ENCODE data around the gene TMEM72. TPM values are rescaled to one million over a fixed set of nuclear protein-coding genes. Genes with fewer than 3 reads are reported as not detected.

Gene TMEM72
- polyA plus RNA-seq, 3 donors, result not detected

- 100% methylated on average over 5 of the region's 6 CpGs for WGBS (ENCODE audit: insufficient coverage)
- peaks cover under 1 to 4% of the 10 kb centered on the region in 2 donors for H3K4me1 ChIP-seq (ENCODE audit: control insufficient read depth in 1 of 2, insufficient read depth in 2 of 2, low read length in 2 of 2)
- TF ChIP-seq CTCF (IDR thresholded peaks at IDR 0.05), result no peak
- no peak overlapping the region for H3K4me3 ChIP-seq (replicated peaks in 1 of 3; ENCODE audit: low read depth in 2 of 3, low read length in 3 of 3)
- H3K9me3 ChIP-seq (replicated peaks in 1 of 2; ENCODE audit: control insufficient read depth in 1 of 2, insufficient read depth in 1 of 2, low read length in 2 of 2), result no peaks in the 10 kb centered on the region
- H3K27ac Mint-ChIP-seq, result no peak overlapping the region
- peaks cover 0 to 2% (median 0%) of the 10 kb centered on the region in 7 donors for H3K9me3 Mint-ChIP-seq
- no peaks in the 10 kb centered on the region for H4K20me1 ChIP-seq (ENCODE audit: insufficient read depth, low read length)
- H3K79me2 ChIP-seq (ENCODE audit: insufficient read depth, low read length), result no peaks in the 10 kb centered on the region
- H3K4me2 ChIP-seq (replicated peaks; ENCODE audit: extremely low read depth, low read length, poor library complexity, severe bottlenecking), result no peak overlapping the region
- no peak overlapping the region for H3K4me3 Mint-ChIP-seq
- intact Hi-C loops (cut with micrococcal nuclease), result no loop called here
- no peak overlapping the region for H2AFZ ChIP-seq (ENCODE audit: insufficient read depth, low read depth, low read length, poor library complexity, severe bottlenecking)
- H3K27ac ChIP-seq (ENCODE audit: low read depth in 1 of 2, low read length in 2 of 2), result no peak overlapping the region
- H3K27me3 Mint-ChIP-seq (ENCODE audit: low read depth in 3 of 3), result peaks cover 24 to 30% (median 26%) of the 10 kb centered on the region in 3 donors
- peaks cover 0 to 11% of the 10 kb centered on the region in 2 donors for H3K27me3 ChIP-seq (ENCODE audit: control insufficient read depth in 2 of 2, insufficient read depth in 2 of 2, low read length in 2 of 2)
- H3K9ac ChIP-seq (ENCODE audit: insufficient read depth, low read length, poor library complexity, severe bottlenecking), result no peak overlapping the region
- H3K4me1 Mint-ChIP-seq, result peaks cover 6% of the 10 kb centered on the region
- no peaks in the 10 kb centered on the region for H3K36me3 ChIP-seq (replicated peaks in 1 of 2; ENCODE audit: control insufficient read depth in 1 of 2, insufficient read depth in 2 of 2, low read length in 2 of 2)
- H3K36me3 Mint-ChIP-seq, result no peaks in the 10 kb centered on the region
- no peak for DNase-seq
Measured at GRCh38 chr10:44870031-44870430, 41.1 kb upstream of the TMEM72 start.

- no peak for DNase-seq
- H3K9me3 ChIP-seq (replicated peaks in 1 of 2; ENCODE audit: control insufficient read depth in 1 of 2, insufficient read depth in 1 of 2, low read length in 2 of 2), result no peaks in the 10 kb centered on the region
- H3K4me3 Mint-ChIP-seq, result no peak overlapping the region
- no peaks in the 10 kb centered on the region for H3K36me3 ChIP-seq (replicated peaks in 1 of 2; ENCODE audit: control insufficient read depth in 1 of 2, insufficient read depth in 2 of 2, low read length in 2 of 2)
- H3K27me3 Mint-ChIP-seq (ENCODE audit: low read depth in 3 of 3), result peaks cover 9 to 12% (median 11%) of the 10 kb centered on the region in 3 donors
- H3K4me3 ChIP-seq (replicated peaks in 1 of 3; ENCODE audit: low read depth in 2 of 3, low read length in 3 of 3), result no peak overlapping the region
- no peak overlapping the region for H3K27ac ChIP-seq (ENCODE audit: low read depth in 1 of 2, low read length in 2 of 2)
- no peak overlapping the region for H3K27ac Mint-ChIP-seq
- intact Hi-C loops (cut with micrococcal nuclease), result no loop called here
- no peak overlapping the region for H3K4me2 ChIP-seq (replicated peaks; ENCODE audit: extremely low read depth, low read length, poor library complexity, severe bottlenecking)
- 96% methylated on average over 3 of the region's 6 CpGs for WGBS (ENCODE audit: insufficient coverage)
- H3K9ac ChIP-seq (ENCODE audit: insufficient read depth, low read length, poor library complexity, severe bottlenecking), result no peak overlapping the region
- no peaks in the 10 kb centered on the region for H3K36me3 Mint-ChIP-seq
- TF ChIP-seq CTCF (IDR thresholded peaks at IDR 0.05), result no peak
- peaks cover 4% of the 10 kb centered on the region for H3K4me1 Mint-ChIP-seq
- no peaks in the 10 kb centered on the region for H4K20me1 ChIP-seq (ENCODE audit: insufficient read depth, low read length)
- H3K4me1 ChIP-seq (ENCODE audit: control insufficient read depth in 1 of 2, insufficient read depth in 2 of 2, low read length in 2 of 2), result no peaks in the 10 kb centered on the region
- peaks cover 0 to 2% (median 0%) of the 10 kb centered on the region in 7 donors for H3K9me3 Mint-ChIP-seq
- no peak overlapping the region for H2AFZ ChIP-seq (ENCODE audit: insufficient read depth, low read depth, low read length, poor library complexity, severe bottlenecking)
- H3K79me2 ChIP-seq (ENCODE audit: insufficient read depth, low read length), result no peaks in the 10 kb centered on the region
- H3K27me3 ChIP-seq (ENCODE audit: control insufficient read depth in 2 of 2, insufficient read depth in 2 of 2, low read length in 2 of 2), result peaks cover 0 to 2% of the 10 kb centered on the region in 2 donors
Measured at GRCh38 chr10:44873160-44873559, 38.0 kb upstream of the TMEM72 start.

All from CD14-positive monocyte (primary cell).